Neural cell (in vitro differentiated cells): ENCODE measurements around the gene THADA. TPM values are rescaled to one million over a fixed set of nuclear protein-coding genes. Genes with fewer than 3 reads are reported as not detected.

Source experiments
- H2AFZ ChIP-seq: fragments of 200-600, 300-800 bp; sonication (generic), shearing (Covaris generic); 2 replicates; pipeline ENCODE4 v1.6.0; 2014; ENCODE audit warnings: low read depth, mild to moderate bottlenecking, antibody characterized with exemption, low read length, moderate library complexity
- H3F3A ChIP-seq: fragments of 200-600 bp; shearing (Covaris generic); 2 replicates; pipeline ENCODE4 v1.6.1; 2016; ENCODE audit warnings: mild to moderate bottlenecking, moderate library complexity, mixed read lengths, antibody characterized with exemption, low read length; ENCODE audit not compliant: insufficient read depth, poor library complexity, severe bottlenecking
- H3K27ac ChIP-seq: fragments of 200-600, 300-800 bp; sonication (generic), shearing (Covaris generic); 2 replicates; pipeline ENCODE4 v1.5.1; 2014; ENCODE audit warnings: mild to moderate bottlenecking, low read length, moderate library complexity
- H3K27me3 ChIP-seq: fragments of 300-800, 200-600 bp; sonication (generic), shearing (Covaris generic); 2 replicates; pipeline ENCODE4 v1.6.0; 2014; ENCODE audit warnings: mild to moderate bottlenecking, low read depth, low read length, moderate library complexity; ENCODE audit not compliant: insufficient read depth
- H3K36me3 ChIP-seq: fragments of 300-800, 200-600 bp; sonication (generic), shearing (Covaris generic); 2 replicates; pipeline ENCODE4 v1.5.1; 2014; ENCODE audit warnings: mild to moderate bottlenecking, antibody characterized with exemption, low read length, moderate library complexity; ENCODE audit not compliant: insufficient read depth
- H3K4me2 ChIP-seq: fragments of 300-800, 200-600 bp; sonication (generic), shearing (Covaris generic); 2 replicates; pipeline ENCODE4 v1.6.0; 2014; ENCODE audit warnings: mild to moderate bottlenecking, low read length
- H3K4me3 ChIP-seq: fragments of 300-800, 200-600 bp; sonication (generic), shearing (Covaris generic); 2 replicates; pipeline ENCODE4 v1.5.1; 2014; ENCODE audit warnings: mild to moderate bottlenecking, low read length, moderate library complexity
- H3K79me2 ChIP-seq: fragments of 200-600 bp; shearing (Covaris generic); replicated peaks from 2 replicates; pipeline ENCODE4 v1.6.0; 2014; ENCODE audit warnings: mild to moderate bottlenecking, low read length, moderate library complexity; ENCODE audit not compliant: insufficient read depth
- H3K9ac ChIP-seq: fragments of 300-800, 200-600 bp; sonication (generic), shearing (Covaris generic); 2 replicates; pipeline ENCODE4 v1.6.1; 2016; ENCODE audit warnings: mild to moderate bottlenecking, low read length, mixed read lengths
- H3K9me2 ChIP-seq: fragments of 200-600 bp; shearing (Covaris generic); 2 replicates; pipeline ENCODE4 v1.6.1; 2016; ENCODE audit warnings: mild to moderate bottlenecking, low read length, mixed read lengths; ENCODE audit not compliant: insufficient read depth
- H3K9me3 ChIP-seq: fragments of 200-600, 300-800 bp; sonication (generic), shearing (Covaris generic); 2 replicates; pipeline ENCODE4 v1.6.1; 2016; ENCODE audit warnings: mild to moderate bottlenecking, mixed run types, low read length, moderate library complexity, mixed read lengths
- H4K20me1 ChIP-seq: fragments of 200-600 bp; shearing (Covaris generic); 2 replicates; pipeline ENCODE4 v1.6.1; 2016; ENCODE audit warnings: mild to moderate bottlenecking, mixed run types; ENCODE audit not compliant: insufficient read depth
- CTCF ChIP-seq: fragments of 450-650 bp; IDR thresholded peaks from 2 replicates; pipeline ENCODE4 v1.5.1; 2014; ENCODE audit warnings: antibody characterized with exemption, mild to moderate bottlenecking, moderate library complexity; ENCODE audit not compliant: poor library complexity, severe bottlenecking
- EP300 ChIP-seq: fragments of 450-650 bp; conservative IDR thresholded peaks from 2 replicates; pipeline ENCODE4 v1.6.1; 2014; ENCODE audit warnings: antibody characterized with exemption, mild to moderate bottlenecking, moderate library complexity; ENCODE audit not compliant: poor library complexity, severe bottlenecking
- EZH2 ChIP-seq: fragments of 200-600, 300-800 bp; shearing (Covaris generic), sonication (generic); IDR thresholded peaks from 2 replicates; pipeline ENCODE4 v1.6.1; 2014; ENCODE audit warnings: antibody characterized with exemption, low read length, borderline replicate concordance, mild to moderate bottlenecking; ENCODE audit not compliant: insufficient read depth, poor library complexity, severe bottlenecking
- MXI1 ChIP-seq: fragments of 450-650 bp; conservative IDR thresholded peaks from 2 replicates; pipeline ENCODE4 v1.6.1; 2014; ENCODE audit warnings: antibody characterized with exemption, mild to moderate bottlenecking; ENCODE audit not compliant: poor library complexity, severe bottlenecking
- POLR2AphosphoS5 ChIP-seq: IDR thresholded peaks from 2 replicates; pipeline ENCODE4 v1.6.1; 2012
- RAD21 ChIP-seq: fragments of 450-650 bp; conservative IDR thresholded peaks from 2 replicates; pipeline ENCODE4 v1.6.1; 2014; ENCODE audit warnings: antibody characterized with exemption, mild to moderate bottlenecking, moderate library complexity
- REST ChIP-seq: IDR thresholded peaks from 2 replicates; pipeline ENCODE4 v1.6.1; 2012; ENCODE audit warnings: borderline replicate concordance
- SMC3 ChIP-seq: fragments of 450-650 bp; conservative IDR thresholded peaks from 2 replicates; pipeline ENCODE4 v1.6.1; 2014; ENCODE audit warnings: antibody characterized with exemption, mild to moderate bottlenecking, moderate library complexity; ENCODE audit not compliant: poor library complexity
- TAF1 ChIP-seq: IDR thresholded peaks from 2 replicates; pipeline ENCODE4 v1.6.1; 2012; ENCODE audit warnings: low read depth
- polyA plus RNA-seq: library from polyadenylated mRNA; depleted of rRNA; stranded (reverse); fragments of >200 nt; gene quantifications from 2 replicates; pipeline ENCODE4 v1.2.3, GENCODE V29; 2014

The THADA gene
- polyA plus RNA-seq, 1 donor from 2014 or later: 8.5 TPM

DNA sequence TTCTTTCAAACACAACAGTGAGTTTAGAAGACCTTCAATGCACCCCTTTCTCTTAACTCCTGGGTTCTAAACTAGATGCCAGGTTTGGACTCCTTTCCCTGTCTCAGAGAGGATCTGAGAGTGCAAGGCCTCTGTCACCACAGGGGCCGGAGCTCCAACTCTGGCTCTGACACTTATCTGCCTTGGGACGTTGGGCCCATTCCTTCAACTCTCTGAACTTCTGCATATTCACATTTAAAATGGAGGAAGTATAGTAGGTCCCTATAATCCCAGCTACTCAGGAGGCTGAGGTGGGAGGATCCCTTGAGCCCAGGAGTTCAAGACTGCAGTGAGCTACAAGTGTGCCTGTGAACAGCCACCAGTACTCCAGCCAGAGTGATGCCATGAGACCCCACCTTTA, 325.4 kb downstream of the THADA start:
- no peak overlapping the region for H3K27ac ChIP-seq
- H3K4me3 ChIP-seq: no peak overlapping the region

GRCh38 chr2:43269706-43270105, 326.1 kb downstream of the THADA start:
- Histone ChIP-seq H3K36me3 (no peaks in the 10 kb centered on the region), H3K9me2 (no peaks in the 10 kb centered on the region), H3K9me3 (no peaks in the 10 kb centered on the region), H3K27me3 (no peaks in the 10 kb centered on the region), H3K4me3 (no peak overlapping the region), H3K4me2 (no peak overlapping the region), H4K20me1 (no peaks in the 10 kb centered on the region), H3K27ac (no peak overlapping the region), H2AFZ (no peak overlapping the region), H3K9ac (no peak overlapping the region), H3K79me2 (no peaks in the 10 kb centered on the region), H3F3A (no peaks in the 10 kb centered on the region)
- TF ChIP-seq TAF1 (no peak), SMC3 (no peak), REST (no peak)

More for the DNA sequence above, 325.4 kb downstream of the THADA start:
- no peaks in the 10 kb centered on the region for H3F3A ChIP-seq
- no peaks in the 10 kb centered on the region for H3K79me2 ChIP-seq
- no peaks in the 10 kb centered on the region for H3K9me3 ChIP-seq
- no peaks in the 10 kb centered on the region for H3K9me2 ChIP-seq
- H3K27me3 ChIP-seq: no peaks in the 10 kb centered on the region
- H3K4me2 ChIP-seq: no peak overlapping the region
- no peaks in the 10 kb centered on the region for H3K36me3 ChIP-seq
- no peak overlapping the region for H3K9ac ChIP-seq
- TF ChIP-seq EZH2 (no peak), RAD21 (no peak), CTCF (no peak), POLR2AphosphoS5 (no peak), REST (no peak), MXI1 (no peak), TAF1 (no peak), SMC3 (no peak), EP300 (no peak)
- H4K20me1 ChIP-seq: no peaks in the 10 kb centered on the region
- H2AFZ ChIP-seq: no peak overlapping the region
